Fibroblast of skin of left quadriceps (primary cell): ENCODE data around the gene BUD23.

ENCODE experiments used
- DNase-seq, 2 experiments: peaks; one replicate each; pipeline ENCODE4 v3.0.0-alpha.2; 2013; ENCODE audit warnings: low read depth in 2 of 2

The BUD23 gene

DNA sequence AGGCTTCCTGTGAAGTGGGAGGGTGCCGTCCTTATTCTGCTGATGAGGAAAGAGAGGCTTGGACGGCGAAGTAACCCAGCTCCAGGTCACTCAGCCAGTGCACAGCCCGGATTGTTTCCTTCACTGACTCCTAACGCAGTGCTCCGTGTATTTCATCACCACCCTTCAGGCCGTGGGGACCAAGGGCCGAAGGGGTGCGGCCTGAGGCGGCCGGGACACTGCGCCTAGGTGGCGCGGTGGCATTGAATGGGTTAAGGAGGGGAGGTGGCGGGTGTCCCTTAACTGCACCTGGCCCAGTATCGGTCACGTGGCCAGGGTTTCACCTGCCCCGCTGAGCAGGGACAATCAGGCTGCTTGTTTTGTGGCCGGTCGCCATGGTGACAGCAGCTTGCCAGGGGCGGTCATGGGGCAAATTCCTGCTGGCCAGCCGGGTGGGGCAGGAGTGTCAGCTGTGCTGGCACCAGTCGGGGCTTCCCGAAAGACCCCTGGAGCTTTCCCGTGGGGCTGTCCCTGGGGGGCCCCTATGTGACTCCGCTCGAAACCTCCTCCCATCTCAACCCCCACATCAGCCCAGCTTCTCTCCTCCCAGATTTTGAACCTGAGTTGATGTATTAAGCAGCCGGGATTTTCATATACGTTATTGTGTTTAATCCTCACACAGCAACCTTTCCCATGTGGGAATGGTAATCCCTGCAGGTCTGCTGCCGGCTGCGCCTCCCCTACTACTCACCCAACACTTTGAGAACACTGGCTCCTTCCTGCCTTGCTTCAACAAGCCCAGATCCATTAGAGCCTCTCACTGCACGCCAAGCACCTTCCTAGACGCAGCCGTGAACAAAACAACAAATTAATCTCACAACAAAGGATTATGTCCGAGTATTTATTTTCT is 59.6 kb downstream of the BUD23 start:
- no peak for DNase-seq

DNA sequence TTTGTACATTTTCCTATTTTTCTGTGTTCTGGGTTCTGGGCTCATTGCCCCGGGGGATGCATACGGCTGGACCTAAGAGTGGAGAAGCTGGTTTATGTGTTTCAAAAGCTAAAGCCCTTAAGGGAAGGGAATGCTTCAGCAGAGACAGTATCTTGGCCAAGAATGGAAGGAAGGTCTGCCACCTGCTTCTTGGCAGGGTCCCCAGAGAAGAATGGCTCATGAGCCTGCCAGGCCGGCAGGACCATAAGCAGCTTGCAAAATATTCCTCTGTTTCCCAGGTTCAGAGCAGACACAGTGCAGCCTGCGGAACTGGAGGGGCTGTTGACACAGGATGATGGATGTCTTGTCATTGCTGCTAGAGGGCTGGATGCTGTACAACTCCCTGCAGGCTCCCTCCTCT is 63.0 kb downstream of the BUD23 start:
- no peak for DNase-seq
